Neural cell (in vitro differentiated cells): ENCODE results near the gene CFAP92. TPM values are rescaled to one million over a fixed set of nuclear protein-coding genes. Genes with fewer than 3 reads are reported as not detected.

Source experiments
- H2AFZ ChIP-seq: fragments of 200-600, 300-800 bp; sonication (generic), shearing (Covaris generic); 2 replicates; pipeline ENCODE4 v1.6.0; 2014; ENCODE audit warnings: low read depth, mild to moderate bottlenecking, antibody characterized with exemption, low read length, moderate library complexity
- H3F3A ChIP-seq: fragments of 200-600 bp; shearing (Covaris generic); 2 replicates; pipeline ENCODE4 v1.6.1; 2016; ENCODE audit warnings: mild to moderate bottlenecking, moderate library complexity, mixed read lengths, antibody characterized with exemption, low read length; ENCODE audit not compliant: insufficient read depth, poor library complexity, severe bottlenecking
- H3K27ac ChIP-seq: fragments of 200-600, 300-800 bp; sonication (generic), shearing (Covaris generic); 2 replicates; pipeline ENCODE4 v1.5.1; 2014; ENCODE audit warnings: mild to moderate bottlenecking, low read length, moderate library complexity
- H3K27me3 ChIP-seq: fragments of 300-800, 200-600 bp; sonication (generic), shearing (Covaris generic); 2 replicates; pipeline ENCODE4 v1.6.0; 2014; ENCODE audit warnings: mild to moderate bottlenecking, low read depth, low read length, moderate library complexity; ENCODE audit not compliant: insufficient read depth
- H3K36me3 ChIP-seq: fragments of 300-800, 200-600 bp; sonication (generic), shearing (Covaris generic); 2 replicates; pipeline ENCODE4 v1.5.1; 2014; ENCODE audit warnings: mild to moderate bottlenecking, antibody characterized with exemption, low read length, moderate library complexity; ENCODE audit not compliant: insufficient read depth
- H3K4me2 ChIP-seq: fragments of 300-800, 200-600 bp; sonication (generic), shearing (Covaris generic); 2 replicates; pipeline ENCODE4 v1.6.0; 2014; ENCODE audit warnings: mild to moderate bottlenecking, low read length
- H3K4me3 ChIP-seq: fragments of 300-800, 200-600 bp; sonication (generic), shearing (Covaris generic); 2 replicates; pipeline ENCODE4 v1.5.1; 2014; ENCODE audit warnings: mild to moderate bottlenecking, low read length, moderate library complexity
- H3K79me2 ChIP-seq: fragments of 200-600 bp; shearing (Covaris generic); replicated peaks from 2 replicates; pipeline ENCODE4 v1.6.0; 2014; ENCODE audit warnings: mild to moderate bottlenecking, low read length, moderate library complexity; ENCODE audit not compliant: insufficient read depth
- H3K9ac ChIP-seq: fragments of 300-800, 200-600 bp; sonication (generic), shearing (Covaris generic); 2 replicates; pipeline ENCODE4 v1.6.1; 2016; ENCODE audit warnings: mild to moderate bottlenecking, low read length, mixed read lengths
- H3K9me2 ChIP-seq: fragments of 200-600 bp; shearing (Covaris generic); 2 replicates; pipeline ENCODE4 v1.6.1; 2016; ENCODE audit warnings: mild to moderate bottlenecking, low read length, mixed read lengths; ENCODE audit not compliant: insufficient read depth
- H3K9me3 ChIP-seq: fragments of 200-600, 300-800 bp; sonication (generic), shearing (Covaris generic); 2 replicates; pipeline ENCODE4 v1.6.1; 2016; ENCODE audit warnings: mild to moderate bottlenecking, mixed run types, low read length, moderate library complexity, mixed read lengths
- H4K20me1 ChIP-seq: fragments of 200-600 bp; shearing (Covaris generic); 2 replicates; pipeline ENCODE4 v1.6.1; 2016; ENCODE audit warnings: mild to moderate bottlenecking, mixed run types; ENCODE audit not compliant: insufficient read depth
- EP300 ChIP-seq: fragments of 450-650 bp; conservative IDR thresholded peaks from 2 replicates; pipeline ENCODE4 v1.6.1; 2014; ENCODE audit warnings: antibody characterized with exemption, mild to moderate bottlenecking, moderate library complexity; ENCODE audit not compliant: poor library complexity, severe bottlenecking
- EZH2 ChIP-seq: fragments of 200-600, 300-800 bp; shearing (Covaris generic), sonication (generic); IDR thresholded peaks from 2 replicates; pipeline ENCODE4 v1.6.1; 2014; ENCODE audit warnings: antibody characterized with exemption, low read length, borderline replicate concordance, mild to moderate bottlenecking; ENCODE audit not compliant: insufficient read depth, poor library complexity, severe bottlenecking
- MXI1 ChIP-seq: fragments of 450-650 bp; conservative IDR thresholded peaks from 2 replicates; pipeline ENCODE4 v1.6.1; 2014; ENCODE audit warnings: antibody characterized with exemption, mild to moderate bottlenecking; ENCODE audit not compliant: poor library complexity, severe bottlenecking
- POLR2AphosphoS5 ChIP-seq: IDR thresholded peaks from 2 replicates; pipeline ENCODE4 v1.6.1; 2012
- RAD21 ChIP-seq: fragments of 450-650 bp; conservative IDR thresholded peaks from 2 replicates; pipeline ENCODE4 v1.6.1; 2014; ENCODE audit warnings: antibody characterized with exemption, mild to moderate bottlenecking, moderate library complexity
- SMC3 ChIP-seq: fragments of 450-650 bp; conservative IDR thresholded peaks from 2 replicates; pipeline ENCODE4 v1.6.1; 2014; ENCODE audit warnings: antibody characterized with exemption, mild to moderate bottlenecking, moderate library complexity; ENCODE audit not compliant: poor library complexity
- TAF1 ChIP-seq: IDR thresholded peaks from 2 replicates; pipeline ENCODE4 v1.6.1; 2012; ENCODE audit warnings: low read depth
- polyA plus RNA-seq: library from polyadenylated mRNA; depleted of rRNA; stranded (reverse); fragments of >200 nt; gene quantifications from 2 replicates; pipeline ENCODE4 v1.2.3, GENCODE V29; 2014
- TF ChIP-seq, protein P1 (sequence below): IDR thresholded peaks from 2 replicates; pipeline ENCODE4 v1.6.1; 2012; ENCODE audit warnings: borderline replicate concordance
- TF ChIP-seq, protein P2 (sequence below): fragments of 450-650 bp; IDR thresholded peaks from 2 replicates; pipeline ENCODE4 v1.5.1; 2014; ENCODE audit warnings: antibody characterized with exemption, mild to moderate bottlenecking, moderate library complexity; ENCODE audit not compliant: poor library complexity, severe bottlenecking

Gene CFAP92
- polyA plus RNA-seq, 1 donor from 2014 or later = 0.69 TPM

DNA sequence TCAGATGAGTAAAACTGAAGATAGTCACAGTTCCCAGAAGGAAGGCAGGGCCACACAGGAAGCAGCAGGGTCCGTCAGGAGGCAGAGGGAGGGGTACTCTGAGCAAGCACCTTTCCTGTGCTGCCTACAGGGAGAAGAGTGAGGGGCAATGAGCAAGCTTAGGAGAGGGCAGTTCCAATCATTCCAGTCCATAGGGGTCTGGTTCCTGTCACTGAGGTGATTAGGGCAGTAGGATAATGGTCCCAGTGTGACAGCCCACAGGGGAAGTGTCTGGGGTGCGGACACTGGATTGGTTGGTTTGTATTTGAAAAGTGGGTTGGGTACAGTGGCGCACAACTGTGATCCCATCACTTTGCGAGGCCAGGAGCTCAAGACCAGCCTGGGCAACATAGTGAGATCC, 121.6 kb downstream of the CFAP92 start:
- H4K20me1 ChIP-seq = no peaks in the 10 kb centered on the region
- H3K9ac ChIP-seq = no peak overlapping the region
- H3K9me3 ChIP-seq = no peaks in the 10 kb centered on the region
- TF ChIP-seq, protein P1, sequence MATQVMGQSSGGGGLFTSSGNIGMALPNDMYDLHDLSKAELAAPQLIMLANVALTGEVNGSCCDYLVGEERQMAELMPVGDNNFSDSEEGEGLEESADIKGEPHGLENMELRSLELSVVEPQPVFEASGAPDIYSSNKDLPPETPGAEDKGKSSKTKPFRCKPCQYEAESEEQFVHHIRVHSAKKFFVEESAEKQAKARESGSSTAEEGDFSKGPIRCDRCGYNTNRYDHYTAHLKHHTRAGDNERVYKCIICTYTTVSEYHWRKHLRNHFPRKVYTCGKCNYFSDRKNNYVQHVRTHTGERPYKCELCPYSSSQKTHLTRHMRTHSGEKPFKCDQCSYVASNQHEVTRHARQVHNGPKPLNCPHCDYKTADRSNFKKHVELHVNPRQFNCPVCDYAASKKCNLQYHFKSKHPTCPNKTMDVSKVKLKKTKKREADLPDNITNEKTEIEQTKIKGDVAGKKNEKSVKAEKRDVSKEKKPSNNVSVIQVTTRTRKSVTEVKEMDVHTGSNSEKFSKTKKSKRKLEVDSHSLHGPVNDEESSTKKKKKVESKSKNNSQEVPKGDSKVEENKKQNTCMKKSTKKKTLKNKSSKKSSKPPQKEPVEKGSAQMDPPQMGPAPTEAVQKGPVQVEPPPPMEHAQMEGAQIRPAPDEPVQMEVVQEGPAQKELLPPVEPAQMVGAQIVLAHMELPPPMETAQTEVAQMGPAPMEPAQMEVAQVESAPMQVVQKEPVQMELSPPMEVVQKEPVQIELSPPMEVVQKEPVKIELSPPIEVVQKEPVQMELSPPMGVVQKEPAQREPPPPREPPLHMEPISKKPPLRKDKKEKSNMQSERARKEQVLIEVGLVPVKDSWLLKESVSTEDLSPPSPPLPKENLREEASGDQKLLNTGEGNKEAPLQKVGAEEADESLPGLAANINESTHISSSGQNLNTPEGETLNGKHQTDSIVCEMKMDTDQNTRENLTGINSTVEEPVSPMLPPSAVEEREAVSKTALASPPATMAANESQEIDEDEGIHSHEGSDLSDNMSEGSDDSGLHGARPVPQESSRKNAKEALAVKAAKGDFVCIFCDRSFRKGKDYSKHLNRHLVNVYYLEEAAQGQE = no peak
- TF ChIP-seq SMC3 (no peak), EZH2 (no peak), TAF1 (no peak), POLR2AphosphoS5 (no peak), EP300 (no peak), RAD21 (no peak), MXI1 (no peak)
- TF ChIP-seq, protein P2, sequence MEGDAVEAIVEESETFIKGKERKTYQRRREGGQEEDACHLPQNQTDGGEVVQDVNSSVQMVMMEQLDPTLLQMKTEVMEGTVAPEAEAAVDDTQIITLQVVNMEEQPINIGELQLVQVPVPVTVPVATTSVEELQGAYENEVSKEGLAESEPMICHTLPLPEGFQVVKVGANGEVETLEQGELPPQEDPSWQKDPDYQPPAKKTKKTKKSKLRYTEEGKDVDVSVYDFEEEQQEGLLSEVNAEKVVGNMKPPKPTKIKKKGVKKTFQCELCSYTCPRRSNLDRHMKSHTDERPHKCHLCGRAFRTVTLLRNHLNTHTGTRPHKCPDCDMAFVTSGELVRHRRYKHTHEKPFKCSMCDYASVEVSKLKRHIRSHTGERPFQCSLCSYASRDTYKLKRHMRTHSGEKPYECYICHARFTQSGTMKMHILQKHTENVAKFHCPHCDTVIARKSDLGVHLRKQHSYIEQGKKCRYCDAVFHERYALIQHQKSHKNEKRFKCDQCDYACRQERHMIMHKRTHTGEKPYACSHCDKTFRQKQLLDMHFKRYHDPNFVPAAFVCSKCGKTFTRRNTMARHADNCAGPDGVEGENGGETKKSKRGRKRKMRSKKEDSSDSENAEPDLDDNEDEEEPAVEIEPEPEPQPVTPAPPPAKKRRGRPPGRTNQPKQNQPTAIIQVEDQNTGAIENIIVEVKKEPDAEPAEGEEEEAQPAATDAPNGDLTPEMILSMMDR = no peak
- no peak overlapping the region for H3K4me2 ChIP-seq
- H3K27ac ChIP-seq = no peak overlapping the region
- H3K79me2 ChIP-seq = no peaks in the 10 kb centered on the region
- no peak overlapping the region for H2AFZ ChIP-seq
- H3K4me3 ChIP-seq = no peak overlapping the region
- no peaks in the 10 kb centered on the region for H3K9me2 ChIP-seq
- no peaks in the 10 kb centered on the region for H3K27me3 ChIP-seq
- H3K36me3 ChIP-seq = no peaks in the 10 kb centered on the region
- H3F3A ChIP-seq = no peaks in the 10 kb centered on the region

DNA sequence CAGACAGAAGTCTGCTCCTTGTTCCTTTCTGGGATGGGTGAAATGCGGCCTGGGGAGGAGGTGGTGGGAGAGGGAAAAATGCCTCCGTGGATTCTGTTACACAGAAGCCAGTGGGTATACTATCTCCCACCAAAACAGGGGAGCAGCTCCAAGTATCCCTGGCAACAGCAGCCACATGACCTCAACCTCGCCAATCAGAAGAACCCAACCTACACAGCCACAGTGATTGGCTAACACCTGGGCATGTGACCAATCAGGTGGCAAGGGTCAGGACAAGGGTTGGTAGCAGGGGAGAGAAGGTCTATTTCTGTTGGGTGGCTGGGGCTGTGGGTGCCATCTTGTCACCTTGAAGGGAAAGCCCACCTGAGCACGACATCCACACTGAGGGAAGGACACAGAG, 123.5 kb downstream of the CFAP92 start:
- Histone ChIP-seq H3K4me2 (no peak overlapping the region), H4K20me1 (no peaks in the 10 kb centered on the region), H3K36me3 (no peaks in the 10 kb centered on the region), H3K9me2 (no peaks in the 10 kb centered on the region), H3K27me3 (no peaks in the 10 kb centered on the region), H3K79me2 (no peaks in the 10 kb centered on the region), H3K4me3 (no peak overlapping the region), H3F3A (no peaks in the 10 kb centered on the region), H3K27ac (no peak overlapping the region), H2AFZ (no peak overlapping the region), H3K9me3 (no peaks in the 10 kb centered on the region), H3K9ac (no peak overlapping the region)
- TF ChIP-seq POLR2AphosphoS5 = no peak
- TF ChIP-seq, protein P1 = no peak
- TF ChIP-seq EZH2 = no peak
- TF ChIP-seq SMC3 = no peak
- TF ChIP-seq RAD21 = no peak
- TF ChIP-seq MXI1 = no peak
- no peak for TF ChIP-seq EP300
- no peak for TF ChIP-seq TAF1
- TF ChIP-seq, protein P2 = no peak
